NCI-H2227 treated with DMSO at 0.1 percent for 48 hours (cell line): ENCODE data around the gene C15orf40.
A peak's percentile ranks its signal among the peaks of the same experiment; 100 is the strongest.
"Not testable (repeated sequence)": the region's sequence is repeated elsewhere in the genome, so short reads cannot be mapped to it uniquely, and the experiment has no call there.

Source experiments
- DNase-seq: peaks from one replicate; lab custom pipeline; 2025; lab: John Stamatoyannopoulos, UW

C15orf40 gene

DNA sequence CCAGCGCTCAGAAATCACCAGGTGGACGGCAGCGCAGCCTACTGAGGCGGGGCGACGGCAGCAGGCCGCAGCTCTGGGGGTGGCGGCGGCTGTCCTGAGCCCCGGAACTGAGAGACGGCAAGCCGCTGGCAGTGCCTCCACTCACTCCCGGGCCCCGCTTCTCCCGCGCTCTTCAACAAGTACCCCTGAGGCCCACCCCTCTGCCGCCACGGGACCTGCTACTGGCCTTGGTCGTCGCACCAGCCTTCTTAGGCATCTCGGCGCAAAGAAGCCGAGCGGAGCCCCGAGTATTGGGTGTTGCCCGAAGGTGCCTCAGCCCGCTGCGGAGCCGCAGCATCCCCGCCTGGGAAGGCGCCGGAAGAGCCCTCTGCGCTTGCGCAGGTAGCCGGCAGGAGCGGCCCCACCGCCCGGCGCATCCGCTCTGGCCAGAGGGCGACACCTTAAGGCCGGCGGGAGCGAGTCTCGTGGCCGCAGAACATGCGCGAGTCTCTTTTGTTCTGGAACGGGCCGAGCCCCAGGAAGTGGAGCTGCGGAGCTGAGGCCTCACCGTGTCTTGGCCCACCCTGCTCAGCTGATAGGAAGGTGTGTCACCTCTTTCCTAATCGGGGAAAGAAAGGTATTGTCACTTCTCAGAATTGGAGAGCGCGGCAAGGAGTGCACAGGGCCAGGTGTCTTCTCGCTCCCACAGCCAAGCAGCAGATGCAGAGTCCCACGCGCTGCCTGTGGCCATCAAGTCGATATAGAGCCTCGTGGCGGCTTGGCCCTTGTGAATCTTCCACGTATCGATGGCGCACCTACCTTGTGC, at the start of gene C15orf40:
Gene C15orf40 (minus strand): TSS at position 369 of the 805 bp plus-strand sequence. CDS start 32 bp downstream, at position 337.
- DNase-seq, result peak; percentile 80

DNA sequence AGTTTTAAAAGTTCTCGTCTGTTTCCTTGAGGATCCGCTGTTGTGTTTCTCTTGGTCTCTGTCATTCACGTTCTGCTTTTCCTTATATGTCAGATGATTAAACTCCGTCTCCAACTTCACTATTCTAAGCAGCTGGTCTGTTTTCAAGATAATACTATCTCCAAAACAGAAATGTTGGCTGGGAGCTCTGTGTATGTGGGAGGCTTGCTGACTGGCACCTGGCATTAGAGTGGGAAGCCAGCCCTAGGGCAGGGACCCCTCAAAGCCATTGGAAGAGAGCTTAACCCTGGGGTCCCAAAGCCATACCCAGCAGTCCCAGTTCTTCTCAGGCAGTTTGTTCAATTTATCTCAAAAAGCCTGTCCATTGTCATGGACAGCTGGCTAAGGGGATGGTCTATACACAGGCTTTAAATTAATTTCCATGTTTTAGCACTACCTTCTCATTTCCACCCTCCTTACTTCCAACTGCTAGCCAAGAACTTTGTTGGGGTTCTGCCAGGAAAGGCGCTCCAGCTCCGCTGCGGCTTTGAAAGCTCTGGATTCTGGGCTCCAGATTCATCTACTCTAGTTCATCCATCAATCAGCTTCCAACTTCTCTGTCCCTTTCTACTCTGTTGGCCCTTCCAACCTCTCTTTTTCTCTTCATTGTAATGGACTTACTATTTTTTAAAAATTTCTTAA, 46.4 kb upstream of the C15orf40 start:
- DNase-seq, result no peak

DNA sequence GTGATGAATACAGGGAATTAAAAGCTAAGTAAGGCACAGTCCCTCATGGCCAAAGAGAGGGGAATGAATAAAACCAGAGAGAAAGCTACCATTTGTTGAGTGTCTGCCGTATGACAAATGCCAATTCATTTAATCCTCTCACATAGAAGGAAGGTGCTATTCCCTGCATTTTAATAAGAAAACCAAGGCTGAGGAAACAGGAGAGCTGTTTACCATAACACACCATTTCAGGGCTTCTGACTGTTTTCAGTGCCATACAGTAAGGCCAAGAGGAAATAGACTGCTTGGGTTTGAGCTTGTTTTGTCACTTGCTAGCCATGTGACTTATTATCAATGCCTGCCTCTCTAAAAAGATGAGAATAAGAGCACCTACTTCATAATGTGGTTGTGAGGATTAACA, 45.6 kb upstream of the C15orf40 start:
- no peak for DNase-seq

DNA sequence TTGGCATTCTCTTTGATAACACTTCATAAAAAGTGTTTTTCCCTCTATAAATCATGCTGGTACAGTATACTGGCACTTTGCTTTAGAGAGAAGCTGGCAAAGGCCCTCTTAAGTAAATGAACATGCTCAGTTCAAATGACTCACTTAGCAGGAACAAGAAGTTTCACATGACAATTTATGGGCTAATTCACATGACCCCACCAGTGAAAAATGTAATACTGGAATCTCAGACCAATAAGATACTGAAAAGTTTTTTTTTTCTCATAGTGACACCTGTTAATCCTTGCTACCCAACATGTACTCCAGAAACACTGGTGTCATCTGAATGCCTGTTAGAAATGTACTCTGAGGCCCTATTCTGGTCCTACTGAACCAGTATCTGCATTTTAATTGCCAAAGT, 41.7 kb upstream of the C15orf40 start:
- no peak for DNase-seq

DNA sequence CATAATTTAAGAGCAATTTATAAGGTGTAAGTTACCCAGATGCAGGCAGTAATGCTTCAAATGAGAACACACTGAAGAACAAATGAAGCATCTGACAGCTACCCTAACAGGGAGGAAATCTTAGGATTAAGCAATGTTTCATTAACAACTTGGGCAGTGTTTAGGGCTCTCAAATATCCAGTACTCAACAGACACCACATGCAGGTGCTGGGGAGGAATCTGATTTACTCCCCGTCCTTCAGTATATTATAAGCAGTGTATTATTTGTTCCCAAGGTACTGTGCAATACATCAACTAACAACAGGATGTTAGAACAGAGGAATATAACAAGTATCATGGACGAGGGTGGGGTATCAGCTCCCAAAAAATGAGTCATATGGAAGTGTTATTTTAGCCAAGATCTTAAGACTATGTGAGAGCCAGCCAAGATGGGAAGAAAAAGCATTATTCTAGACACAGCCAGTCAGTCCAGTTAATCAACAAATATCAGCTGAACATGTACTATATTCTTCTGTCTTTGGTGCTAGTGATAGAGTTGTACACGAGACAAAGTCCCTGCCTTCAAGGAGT, 35.2 kb upstream of the C15orf40 start:
- no peak for DNase-seq

DNA sequence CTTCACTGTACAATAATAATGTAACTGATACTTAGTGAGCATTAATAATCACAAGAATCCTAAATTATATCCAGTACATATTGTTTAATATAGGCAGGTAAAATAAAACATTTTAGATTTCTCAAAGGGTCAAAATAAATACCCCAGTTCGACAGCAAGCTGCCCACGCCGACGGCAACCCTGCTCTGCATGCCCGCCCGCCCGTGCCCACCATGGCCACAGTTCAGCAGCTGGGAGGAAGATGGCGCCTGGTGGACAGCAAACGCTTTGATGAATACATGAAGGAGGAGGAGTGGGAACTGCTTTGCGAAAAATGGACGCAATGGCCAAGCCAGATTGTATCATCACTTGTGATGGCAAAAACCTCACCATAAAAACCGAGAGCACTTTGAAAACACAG, 32.7 kb upstream of the C15orf40 start:
- DNase-seq, result no peak

DNA sequence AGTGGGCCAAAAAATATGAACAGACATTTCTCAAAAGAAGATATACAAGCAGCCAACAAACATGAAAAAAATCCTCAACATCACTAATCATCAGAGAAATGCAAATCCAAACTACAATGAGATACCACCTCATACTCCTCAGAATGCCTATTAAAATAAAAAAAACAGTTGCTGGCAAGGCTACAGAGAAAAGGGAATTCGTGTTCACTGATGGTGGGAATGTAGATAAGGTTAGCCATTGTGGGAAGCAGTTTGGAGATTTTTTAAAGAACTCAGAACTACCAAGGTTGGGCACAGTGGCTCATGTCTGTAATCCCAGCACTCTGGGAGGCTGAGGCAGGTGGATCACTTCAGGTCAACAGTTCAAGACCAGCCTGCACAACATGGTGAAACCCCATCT, 27.8 kb upstream of the C15orf40 start:
- DNase-seq, result no peak

DNA sequence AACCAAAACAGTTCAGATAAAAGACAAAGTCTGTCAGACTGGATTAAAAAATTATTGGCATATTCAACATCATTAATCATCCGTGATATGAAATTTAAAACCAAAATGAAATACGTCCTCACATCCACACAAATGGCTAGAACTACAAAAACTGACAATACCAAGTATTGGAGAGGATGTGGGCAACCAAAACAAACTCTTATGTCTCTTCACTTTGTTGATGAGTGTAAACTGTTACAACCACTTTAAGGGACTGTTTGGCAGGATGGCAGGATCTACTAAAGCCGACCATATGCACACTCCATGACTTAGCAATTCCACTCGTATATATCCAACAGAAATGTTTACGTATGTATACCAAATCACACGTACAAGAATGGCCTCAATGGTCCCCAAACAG, 24.8 kb upstream of the C15orf40 start:
- DNase-seq, result no peak

DNA sequence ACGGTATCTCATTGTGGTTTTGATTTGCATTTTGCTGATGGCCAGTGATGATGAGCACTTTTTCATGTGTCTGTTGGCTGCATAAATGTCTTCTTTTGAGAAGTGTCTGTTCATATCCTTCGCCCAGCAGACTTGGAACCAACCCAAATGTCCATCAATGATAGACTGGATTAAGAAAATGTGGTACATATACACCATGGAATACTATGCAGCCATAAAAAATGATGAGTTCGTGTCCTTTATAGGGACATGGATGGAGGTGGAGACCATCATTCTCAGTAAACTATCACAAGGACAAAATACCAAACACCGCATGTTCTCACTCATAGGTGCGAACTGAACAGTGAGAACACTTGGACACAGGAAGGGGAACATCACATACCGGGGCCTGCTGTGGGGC, 19.8 kb upstream of the C15orf40 start:
- DNase-seq, result not testable (repeated sequence)

DNA sequence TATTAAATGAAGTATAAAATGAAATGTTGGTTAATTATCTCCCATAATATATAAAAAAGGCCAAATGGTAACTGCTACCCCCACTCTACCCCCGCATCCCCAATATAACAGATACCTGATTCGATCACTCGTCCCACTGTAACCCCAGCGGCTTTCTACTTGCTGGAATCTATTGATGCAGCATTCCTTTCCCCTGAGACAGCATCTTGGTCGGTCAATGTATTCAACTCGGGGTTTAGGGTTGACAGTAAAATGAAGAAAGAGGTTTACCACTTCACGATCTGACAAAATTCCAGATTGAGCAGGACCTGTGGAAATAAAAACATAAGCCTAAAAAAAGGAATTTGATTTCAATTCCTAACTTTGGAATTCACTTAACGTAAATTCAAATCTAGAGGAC, 18.6 kb upstream of the C15orf40 start:
- no peak for DNase-seq

DNA sequence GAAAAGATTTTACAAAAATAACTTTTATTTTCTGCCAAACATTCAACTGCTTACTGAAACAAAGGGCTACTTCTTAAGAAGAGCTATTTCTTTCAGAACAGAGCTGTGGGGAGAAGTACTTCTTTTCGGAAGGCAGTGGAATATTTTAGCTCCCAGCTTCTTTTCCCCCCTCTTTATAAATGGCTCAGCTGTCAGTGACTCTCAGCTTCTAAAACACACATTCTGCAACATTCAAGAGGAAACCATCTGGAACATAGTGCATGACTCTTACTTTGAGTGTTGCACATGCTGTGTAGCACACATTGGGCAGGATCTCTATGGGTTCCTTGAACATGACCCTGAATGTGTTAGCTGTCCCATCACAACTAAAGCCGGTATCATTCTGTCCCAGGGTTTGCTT, 7.0 kb upstream of the C15orf40 start:
- DNase-seq, result no peak

DNA sequence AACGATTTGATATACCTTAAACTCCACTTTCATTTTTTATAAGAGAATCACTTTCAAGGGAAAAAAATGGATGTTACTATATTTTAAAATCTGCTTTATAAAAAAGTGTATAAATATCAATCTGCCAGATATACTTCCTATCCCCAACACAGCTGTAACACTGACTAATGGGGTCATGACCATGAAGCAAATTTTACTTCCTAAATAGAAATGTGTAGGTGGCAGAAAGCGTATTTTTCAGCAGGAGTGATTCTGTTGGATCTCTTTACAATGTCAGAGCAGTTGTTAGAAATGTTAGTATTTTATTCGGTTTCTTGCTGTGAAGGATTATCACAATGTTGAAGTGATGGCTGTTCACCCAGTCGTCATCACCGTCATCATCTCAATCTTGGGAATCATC, 5.5 kb upstream of the C15orf40 start:
- DNase-seq, result no peak

DNA sequence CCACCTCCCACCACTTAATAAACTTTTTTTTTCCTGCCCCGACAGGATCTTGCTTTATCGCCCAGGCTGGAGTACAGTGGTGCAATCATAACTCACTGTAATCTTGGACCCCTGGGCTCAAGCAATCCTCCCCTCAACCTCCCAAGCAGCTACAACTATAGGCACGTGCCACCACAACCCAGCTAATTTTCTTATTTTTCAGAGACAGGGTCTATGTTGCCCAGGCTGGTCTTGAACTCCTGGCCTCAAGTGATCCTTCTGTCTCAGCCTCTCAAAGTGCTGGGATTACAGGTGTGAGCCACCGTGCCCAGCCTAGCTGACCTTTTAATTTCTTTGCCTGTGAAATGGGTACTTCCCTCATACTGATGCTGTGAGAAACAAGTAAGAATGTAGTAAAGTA, 3.9 kb upstream of the C15orf40 start:
- no peak for DNase-seq

DNA sequence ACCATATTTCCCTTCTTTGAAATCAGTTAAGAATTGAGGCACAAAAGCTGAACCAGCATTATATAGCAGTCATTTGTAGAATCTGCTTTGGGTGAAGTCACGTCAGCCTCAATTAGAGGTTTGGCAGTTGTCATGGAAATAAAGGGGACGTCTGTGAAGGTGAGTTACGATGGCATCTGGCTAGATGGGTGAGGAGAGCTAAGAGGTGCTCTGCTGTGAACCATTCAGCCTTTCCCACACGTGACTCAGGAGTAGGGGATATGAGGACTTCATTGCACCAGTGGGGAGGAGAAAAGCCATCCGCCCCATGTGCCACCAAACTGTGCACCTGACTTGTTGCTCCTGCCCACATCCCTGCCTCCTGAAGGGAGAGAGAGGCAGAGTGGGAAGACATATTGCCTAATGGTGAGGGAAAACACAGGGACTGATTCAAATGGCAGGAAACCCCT, 2.8 kb upstream of the C15orf40 start:
- no peak for DNase-seq

DNA sequence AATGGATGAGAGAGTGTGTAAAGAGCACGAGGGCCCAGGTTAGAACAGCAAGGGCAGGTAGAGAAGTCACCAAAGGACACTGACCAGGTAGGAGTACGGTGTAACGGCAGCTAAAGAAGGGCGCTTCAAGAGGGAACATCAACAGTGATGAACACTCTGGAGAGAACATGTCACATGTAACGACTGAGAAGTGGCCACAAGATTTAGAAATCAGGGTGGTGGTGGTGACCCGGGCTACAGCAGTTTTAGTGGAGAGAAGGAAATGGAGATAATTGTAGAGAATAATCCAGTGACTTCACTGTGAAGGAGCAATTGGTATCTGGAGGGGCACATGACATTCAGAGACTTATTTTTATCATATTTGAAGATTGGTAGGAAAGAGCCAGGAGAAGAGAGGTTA, 1.2 kb upstream of the C15orf40 start:
- no peak for DNase-seq

DNA sequence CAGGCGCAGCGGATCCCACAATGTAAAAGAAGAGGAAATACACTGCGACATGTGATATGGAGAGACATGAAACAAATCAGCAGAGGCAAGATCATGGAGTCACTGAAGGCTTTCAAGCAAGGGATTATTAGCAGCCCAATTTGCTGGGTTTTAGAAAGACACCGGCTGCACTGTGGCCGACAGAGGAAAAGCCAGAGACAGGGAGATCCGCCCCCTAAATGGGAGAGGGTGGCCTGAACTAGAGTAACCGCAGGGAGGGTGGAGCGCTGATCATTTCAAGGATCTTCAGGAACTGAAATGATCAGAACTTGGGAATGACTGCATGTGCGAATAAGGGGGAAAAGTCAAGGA, 612 bp upstream of the C15orf40 start:
- no peak for DNase-seq

DNA sequence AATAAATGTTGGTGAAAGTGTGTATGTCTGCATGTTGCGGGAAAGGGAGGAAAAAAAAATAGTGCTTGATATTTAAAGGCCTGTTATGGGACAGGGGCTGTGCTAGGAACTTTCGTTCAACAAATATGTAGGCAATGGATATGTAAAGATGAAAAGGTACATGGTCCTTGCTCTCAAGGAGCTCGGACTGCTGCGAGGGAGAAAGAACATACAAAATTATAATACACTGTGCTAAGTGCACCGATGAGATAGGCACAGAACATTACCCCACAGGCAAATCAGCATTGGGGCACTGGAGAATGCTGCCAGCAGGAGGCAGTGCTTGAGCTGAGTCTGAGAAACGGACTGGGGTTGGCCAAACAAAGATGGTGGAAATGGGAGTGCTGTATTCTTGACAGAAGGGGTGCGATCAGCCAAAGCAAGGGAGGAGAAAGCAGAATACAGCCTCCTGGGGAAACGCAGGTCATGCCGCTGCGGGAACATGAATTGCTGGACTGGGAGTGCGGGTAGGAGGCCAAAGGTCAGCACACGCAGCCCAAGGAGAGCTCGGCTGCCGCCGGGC, 649 bp downstream of the C15orf40 start:
- DNase-seq, result peak; percentile 53

DNA sequence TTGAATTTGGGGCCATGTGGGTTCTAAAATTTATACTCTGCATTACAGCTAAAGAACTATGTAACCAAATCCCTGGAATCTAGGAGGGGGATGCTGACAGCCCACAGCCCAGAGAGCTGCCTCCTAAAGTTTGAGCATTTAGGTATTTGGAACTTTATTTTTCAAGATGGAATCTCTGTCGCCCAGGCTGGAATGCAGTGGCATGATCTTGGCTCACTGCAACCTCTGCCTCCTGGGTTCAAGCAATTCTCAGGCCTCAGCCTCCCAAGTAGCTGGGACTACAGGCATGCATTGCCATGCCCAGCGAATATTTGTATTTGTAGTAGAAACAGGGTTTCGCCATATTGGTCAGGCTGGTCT, 10.8 kb downstream of the C15orf40 start:
- not testable (repeated sequence) for DNase-seq

DNA sequence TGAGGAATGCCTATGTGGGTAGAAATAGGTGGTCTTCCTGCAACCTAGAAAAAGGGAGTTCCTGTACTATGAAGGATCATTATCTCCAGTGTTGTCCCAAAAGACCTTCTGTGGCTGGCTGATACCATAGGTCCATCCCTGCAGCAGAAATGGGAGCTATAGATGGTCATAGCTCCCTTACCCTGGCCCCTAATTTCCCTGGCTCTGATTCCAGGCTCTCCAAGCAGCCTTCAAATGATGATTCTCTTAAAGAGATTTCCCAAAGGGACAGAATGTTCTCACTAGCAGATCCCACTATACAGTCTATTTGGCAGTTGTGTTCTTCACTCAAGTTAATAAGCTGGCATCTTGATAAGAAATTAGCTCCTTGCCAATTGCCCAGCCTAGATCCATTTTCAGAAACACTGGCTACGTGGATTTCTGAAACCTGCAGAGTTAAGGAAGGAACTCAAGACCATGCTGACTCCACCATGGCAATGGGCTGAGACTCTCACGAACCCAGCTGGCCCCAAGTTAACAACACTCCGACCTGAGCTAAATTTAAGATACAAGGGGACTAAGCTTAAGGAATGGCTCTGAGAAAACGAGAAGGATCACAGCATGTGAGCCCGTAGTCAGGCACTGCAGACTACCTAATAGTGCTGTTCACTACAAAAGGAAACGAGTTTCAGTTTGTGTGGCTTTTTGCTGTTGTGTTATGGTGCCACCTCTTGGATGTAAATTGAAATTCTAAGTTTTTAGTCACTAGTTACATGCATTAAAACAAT, 11.4 kb downstream of the C15orf40 start:
- DNase-seq, result no peak

DNA sequence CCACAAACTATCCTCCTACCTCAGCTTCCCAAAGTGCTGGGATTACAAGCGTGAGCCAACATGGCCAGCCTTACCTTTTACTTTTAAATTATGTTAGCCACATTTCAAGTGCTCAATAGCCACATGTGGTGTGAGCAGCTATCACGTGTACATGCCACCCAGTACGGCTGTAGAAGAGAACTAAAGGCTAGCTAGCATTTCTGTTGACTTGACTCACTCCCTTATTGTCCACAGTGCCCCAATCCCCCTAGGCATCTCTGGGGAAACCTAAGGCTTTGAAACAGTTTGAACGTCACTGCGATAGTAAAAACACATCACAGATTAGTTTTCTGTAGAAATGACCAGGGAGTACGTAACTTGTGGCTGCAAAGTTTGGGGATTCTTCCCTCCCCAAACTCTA, 12.0 kb downstream of the C15orf40 start:
- DNase-seq, result no peak

DNA sequence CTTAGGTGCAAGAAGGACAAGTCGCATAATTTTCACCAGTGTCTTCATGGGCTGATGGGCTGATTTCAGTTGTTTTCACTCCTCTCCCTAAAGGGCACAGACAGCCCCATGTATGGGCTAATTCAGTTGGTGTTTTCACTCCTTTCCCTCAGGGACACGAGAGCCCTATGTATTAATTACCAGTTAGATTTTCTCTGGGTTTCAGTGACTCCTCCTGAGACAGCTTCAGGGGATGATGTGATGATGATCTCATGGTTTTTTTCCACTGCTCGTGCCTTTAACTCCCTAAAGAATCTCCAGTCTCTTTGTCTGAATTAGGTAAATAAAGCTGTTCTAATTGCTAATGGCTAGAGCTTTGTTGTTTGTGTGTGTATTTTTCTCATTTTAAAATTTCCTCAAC, 15.5 kb downstream of the C15orf40 start:
- no peak for DNase-seq

DNA sequence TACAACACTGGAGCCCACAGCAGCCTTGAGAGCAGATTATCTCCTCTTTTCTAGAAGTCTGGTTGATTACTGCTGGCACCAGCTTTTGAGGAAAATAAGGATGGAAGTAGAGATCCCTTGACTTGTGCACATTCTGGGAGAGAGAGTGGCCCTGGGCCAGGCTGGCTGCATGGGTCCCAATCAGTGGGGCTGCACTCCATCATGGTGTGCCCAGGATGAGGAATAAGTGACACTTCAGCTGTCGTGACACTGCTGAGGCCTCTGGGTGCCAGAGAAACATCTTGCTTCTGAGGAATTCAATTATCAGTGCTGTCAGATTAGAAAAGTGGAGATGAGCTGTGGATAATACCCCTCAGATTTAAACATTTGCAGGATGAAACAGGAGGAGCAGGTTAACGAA, 16.4 kb downstream of the C15orf40 start:
- no peak for DNase-seq
